H1 (cell line): Measurements from ENCODE around the gene SOHLH1. TPM values are rescaled to one million over a fixed set of nuclear protein-coding genes. Genes with fewer than 3 reads are reported as not detected.

Experiments used
- ASH2L ChIP-seq: fragments of 200-600, 300-600 bp; sonication (generic); IDR thresholded peaks from one replicate; pipeline ENCODE4 v1.7.1; 2017; ENCODE audit warnings: low read length
- NRF1 ChIP-seq: IDR thresholded peaks from 2 replicates; pipeline ENCODE4 v1.6.1; 2011; ENCODE audit warnings: mild to moderate bottlenecking, low read depth, low read length, improper control_type of control experiment
- POU5F1 ChIP-seq: IDR thresholded peaks from 2 replicates; pipeline ENCODE4 v1.6.1; 2011; ENCODE audit warnings: low read depth, mild to moderate bottlenecking, low read length, moderate library complexity
- SP2 ChIP-seq: IDR thresholded peaks from 2 replicates; pipeline ENCODE4 v1.6.1; 2012; ENCODE audit warnings: mild to moderate bottlenecking, low read length, inconsistent platforms
- TAF1 ChIP-seq: IDR thresholded peaks from 2 replicates; pipeline ENCODE4 v1.6.1; 2011; ENCODE audit warnings: mild to moderate bottlenecking, low read depth, low read length
- TAF7 ChIP-seq: optimal IDR thresholded peaks from 2 replicates; pipeline ENCODE3; 2011; ENCODE audit warnings: low read depth, mild to moderate bottlenecking, inconsistent platforms, low read length, moderate library complexity, borderline replicate concordance
- TBP ChIP-seq: IDR thresholded peaks from 2 replicates; pipeline ENCODE4 v1.6.1; 2011; ENCODE audit warnings: low read depth, low read length, improper control_type of control experiment
- YY1 ChIP-seq: IDR thresholded peaks from 2 replicates; pipeline ENCODE4 v1.6.1; 2011; ENCODE audit warnings: low read depth, mild to moderate bottlenecking, low read length
- polyA plus RNA-seq, 7 experiments: library from polyadenylated mRNA; depleted of rRNA in 3 of 7; stranded (reverse) in 5 of 7; unstranded in 2 of 7; fragments of >200 nt in 5 of 7; fragments of 200-250 nt in 2 of 7; gene quantifications; 1 replicate in 5 of 7; 2 replicates in 1 of 7; 4 replicates in 1 of 7; pipeline versions ENCODE4 v1.2.1 to v1.2.3, GENCODE V29; 2011 to 2013; ENCODE audit warnings: missing spikeins in 2 of 7, mixed read lengths in 2 of 7
- total RNA-seq: library from RNA; stranded (reverse); fragmentation: NEBNext Ultra II Directional; extraction: Animal tissue kit (Norgen Biotek cat#: 25700); gene quantifications from 2 replicates; pipeline ENCODE4 v1.2.1, GENCODE V29; 2021

SOHLH1 gene
- total and polyA plus RNA-seq, 2 of the 8 experiments (the other 6 are each of a cell fraction or from before 2014, with no cell fraction given) = 0.11 TPM; not detected in 1

DNA sequence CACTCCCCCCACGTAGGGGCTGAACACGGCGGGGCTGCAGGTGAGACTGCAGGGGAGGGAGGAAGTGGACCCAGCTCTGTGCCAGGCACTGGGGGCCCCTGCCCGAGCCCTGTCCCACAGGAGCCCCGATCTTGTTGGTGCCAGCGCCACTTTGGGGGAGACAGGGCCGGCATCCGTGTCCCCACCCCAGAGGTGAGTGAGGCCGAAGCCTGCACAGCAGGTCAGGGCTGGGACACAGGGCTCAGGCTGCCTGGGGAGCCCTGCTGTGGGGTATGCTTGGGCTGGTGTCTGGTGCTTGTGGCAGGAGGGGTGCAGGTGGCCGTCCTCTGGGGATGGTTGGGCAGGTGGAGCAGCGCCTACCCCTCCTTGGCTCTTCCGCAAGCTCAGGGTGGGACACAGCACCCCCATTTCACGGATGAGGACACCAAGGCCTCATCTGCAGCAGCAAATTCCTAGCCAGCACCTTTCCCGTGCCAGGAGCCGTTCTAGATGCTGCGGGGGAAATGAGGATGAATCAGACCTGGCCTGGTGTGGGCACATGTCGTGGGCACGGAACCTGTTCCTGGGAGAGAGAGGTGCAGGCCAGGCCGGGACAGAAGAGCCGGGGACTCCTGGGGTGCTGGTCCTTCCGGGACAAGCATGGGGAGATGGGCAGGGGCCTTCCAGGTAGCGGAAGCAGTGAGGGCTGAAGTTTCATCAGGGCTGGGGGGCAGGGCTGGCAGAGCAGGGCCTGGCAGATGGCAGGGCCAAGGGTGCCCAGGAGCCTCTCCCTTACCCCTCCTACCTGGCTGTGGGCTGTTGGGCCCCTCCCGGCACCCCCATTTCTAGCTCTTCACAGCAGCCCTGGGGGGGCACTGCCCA is 37.9 kb upstream of the SOHLH1 start (continued):
- TF ChIP-seq SP2 = no peak
- TF ChIP-seq TAF1 = no peak
- no peak for TF ChIP-seq ASH2L
- no peak for TF ChIP-seq TAF7
- TF ChIP-seq YY1 = no peak
- no peak for TF ChIP-seq TBP
- TF ChIP-seq POU5F1 = no peak
- TF ChIP-seq NRF1 = no peak
